NB4 (cell line): Measurements from ENCODE around the gene MICU2.

Source experiments
- DNase-seq: peaks from one replicate; pipeline ENCODE4 v3.0.0; 2010; ENCODE audit warnings: low read depth
- H3K4me3 ChIP-seq: one replicate; pipeline ENCODE4 v1.5.1; 2011; ENCODE audit warnings: mild to moderate bottlenecking, low read depth, low read length, moderate library complexity
- MYC ChIP-seq: IDR thresholded peaks from 2 replicates; pipeline ENCODE4 v1.6.1; 2011; ENCODE audit warnings: low read depth, low read length
- POLR2A ChIP-seq: IDR thresholded peaks from 2 replicates; pipeline ENCODE4 v1.6.1; 2011; ENCODE audit warnings: mild to moderate bottlenecking; ENCODE audit not compliant: insufficient read length; ENCODE audit errors: extremely low read depth
- TF ChIP-seq, protein P1 (sequence below): IDR thresholded peaks from one replicate; pipeline ENCODE4 v1.5.1; 2012; ENCODE audit warnings: low read depth, low read length
- TF ChIP-seq, protein P2 (sequence below): IDR thresholded peaks from 2 replicates; pipeline ENCODE4 v1.6.1; 2011; ENCODE audit warnings: low read depth, low read length

MICU2 gene

DNA sequence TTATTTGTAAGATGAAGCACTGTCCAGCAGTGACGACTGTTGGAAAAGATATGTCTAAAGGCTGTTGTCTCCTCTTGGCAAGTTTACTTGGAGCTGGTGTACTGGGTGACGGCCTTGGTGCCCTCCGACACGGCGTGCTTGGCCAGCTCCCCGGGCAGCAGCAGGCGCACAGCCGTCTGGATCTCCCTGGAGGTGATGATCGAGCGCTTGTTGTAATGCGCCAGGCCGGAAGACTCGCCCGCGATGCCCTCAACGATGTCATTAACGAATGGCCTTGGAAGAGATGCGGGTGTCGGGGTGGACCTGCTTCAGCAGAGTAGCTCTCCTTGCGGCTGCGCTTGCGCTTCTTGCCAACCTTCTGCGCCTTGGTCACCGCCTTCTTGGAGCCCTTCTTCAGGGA lies 120.2 kb downstream of the MICU2 start:
- TF ChIP-seq MYC: no peak
- TF ChIP-seq, protein P1, sequence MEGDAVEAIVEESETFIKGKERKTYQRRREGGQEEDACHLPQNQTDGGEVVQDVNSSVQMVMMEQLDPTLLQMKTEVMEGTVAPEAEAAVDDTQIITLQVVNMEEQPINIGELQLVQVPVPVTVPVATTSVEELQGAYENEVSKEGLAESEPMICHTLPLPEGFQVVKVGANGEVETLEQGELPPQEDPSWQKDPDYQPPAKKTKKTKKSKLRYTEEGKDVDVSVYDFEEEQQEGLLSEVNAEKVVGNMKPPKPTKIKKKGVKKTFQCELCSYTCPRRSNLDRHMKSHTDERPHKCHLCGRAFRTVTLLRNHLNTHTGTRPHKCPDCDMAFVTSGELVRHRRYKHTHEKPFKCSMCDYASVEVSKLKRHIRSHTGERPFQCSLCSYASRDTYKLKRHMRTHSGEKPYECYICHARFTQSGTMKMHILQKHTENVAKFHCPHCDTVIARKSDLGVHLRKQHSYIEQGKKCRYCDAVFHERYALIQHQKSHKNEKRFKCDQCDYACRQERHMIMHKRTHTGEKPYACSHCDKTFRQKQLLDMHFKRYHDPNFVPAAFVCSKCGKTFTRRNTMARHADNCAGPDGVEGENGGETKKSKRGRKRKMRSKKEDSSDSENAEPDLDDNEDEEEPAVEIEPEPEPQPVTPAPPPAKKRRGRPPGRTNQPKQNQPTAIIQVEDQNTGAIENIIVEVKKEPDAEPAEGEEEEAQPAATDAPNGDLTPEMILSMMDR: no peak
- TF ChIP-seq POLR2A: no peak
- TF ChIP-seq, protein P2, sequence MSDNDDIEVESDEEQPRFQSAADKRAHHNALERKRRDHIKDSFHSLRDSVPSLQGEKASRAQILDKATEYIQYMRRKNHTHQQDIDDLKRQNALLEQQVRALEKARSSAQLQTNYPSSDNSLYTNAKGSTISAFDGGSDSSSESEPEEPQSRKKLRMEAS: no peak
- H3K4me3 ChIP-seq: no peak overlapping the region
- no peak for DNase-seq

DNA sequence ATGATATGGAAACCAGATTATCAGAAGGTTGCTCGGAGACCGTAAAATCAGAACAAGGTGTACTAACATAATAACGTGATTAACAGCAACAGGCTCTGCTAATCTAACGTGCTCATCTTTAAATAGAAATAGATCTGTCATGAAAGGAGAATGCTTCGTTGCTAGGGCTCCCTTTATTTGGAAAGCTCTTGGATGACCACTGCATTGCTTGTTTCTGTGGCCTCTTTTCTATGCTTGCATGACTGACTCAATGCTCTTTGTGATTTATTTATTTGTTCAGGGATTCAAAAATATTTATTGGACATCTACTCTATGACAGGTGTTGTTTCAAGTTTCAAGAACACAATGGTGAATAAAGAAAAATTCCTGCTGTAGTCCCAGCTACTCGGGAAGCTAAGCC lies 122.6 kb downstream of the MICU2 start:
- no peak overlapping the region for H3K4me3 ChIP-seq
- DNase-seq: no peak
- TF ChIP-seq, protein P2: no peak
- no peak for TF ChIP-seq POLR2A
- no peak for TF ChIP-seq MYC
- TF ChIP-seq, protein P1: no peak

DNA sequence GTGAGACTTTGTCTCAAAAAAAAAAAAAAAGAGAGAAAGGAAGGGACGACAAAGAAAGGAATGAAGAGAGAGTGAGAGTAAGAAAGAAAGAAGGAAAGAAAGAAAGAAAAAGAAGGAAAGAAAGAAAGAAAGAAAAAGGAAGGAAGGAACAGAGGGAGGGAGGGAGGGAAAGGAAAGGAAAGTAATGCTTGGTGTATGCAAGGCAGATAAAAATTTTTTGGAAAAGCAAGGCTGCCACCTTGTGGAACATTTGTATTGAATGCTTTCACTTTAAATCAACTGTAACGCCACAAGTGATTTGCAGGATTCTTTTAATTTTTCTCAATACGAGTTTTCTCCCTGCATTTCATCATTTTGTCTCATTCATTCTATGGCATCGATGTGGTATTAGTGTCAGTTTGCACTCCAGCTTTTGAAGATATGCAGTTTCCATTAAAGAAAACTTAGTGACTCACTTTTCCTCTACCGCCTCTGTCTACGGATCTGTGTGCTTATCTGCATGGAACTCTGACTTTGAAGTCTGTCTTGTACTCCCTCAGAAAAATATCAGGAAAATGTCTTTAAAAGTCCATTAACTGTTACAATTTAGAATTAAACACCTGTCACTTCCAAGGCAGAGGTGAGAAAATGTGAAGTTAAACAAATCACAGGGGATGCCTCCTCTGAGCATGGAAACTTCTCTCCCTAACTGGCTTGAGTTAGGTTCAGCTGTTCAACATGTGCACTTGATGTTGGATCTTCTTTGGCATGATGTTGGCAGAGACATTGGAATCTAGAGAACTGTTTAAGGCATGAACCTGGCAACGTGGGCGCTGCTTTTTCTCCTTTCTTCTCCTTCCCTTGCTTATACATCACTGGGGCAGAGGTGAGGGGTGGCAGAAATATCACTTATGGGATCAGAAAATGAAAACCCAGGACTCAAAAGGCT lies 124.8 kb downstream of the MICU2 start:
- TF ChIP-seq MYC: no peak
- no peak for TF ChIP-seq POLR2A
- TF ChIP-seq, protein P2: no peak
- TF ChIP-seq, protein P1: peak; percentile 9
- H3K4me3 ChIP-seq: no peak overlapping the region
- DNase-seq: peak; percentile 83

DNA sequence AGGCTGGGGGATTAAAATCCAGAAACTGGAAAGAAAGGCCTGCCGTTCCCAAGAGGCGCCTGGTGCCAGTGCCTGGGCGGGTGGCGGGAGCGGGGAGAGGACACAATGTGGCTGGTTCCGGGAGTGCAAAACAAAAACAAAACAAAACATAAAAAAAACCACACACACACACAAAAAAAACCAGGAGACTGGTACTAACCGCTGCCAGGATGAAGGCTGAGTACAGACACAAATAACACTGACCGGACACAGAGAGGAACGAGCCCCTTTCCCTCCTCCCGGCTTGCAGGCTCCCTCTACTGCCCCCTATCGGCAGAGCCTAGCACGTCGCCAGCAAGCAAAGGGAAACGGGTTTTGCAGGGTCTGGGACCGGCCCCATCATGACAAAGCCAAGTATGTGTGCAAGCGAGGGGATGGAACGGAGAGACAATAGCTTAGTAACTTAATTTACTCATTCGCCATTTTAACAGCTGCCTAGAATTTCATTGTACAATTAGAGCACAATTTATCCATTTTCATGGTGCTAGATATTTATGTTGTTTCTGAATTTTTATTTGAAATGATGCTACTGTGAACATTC lies 127.0 kb downstream of the MICU2 start:
- TF ChIP-seq POLR2A (no peak), MYC (0 out of 2 replicates have a peak, but pooled peaks have one; percentile 19)
- TF ChIP-seq, protein P2: peak; percentile 44; the same call in 1 of the 2 replicates
- TF ChIP-seq, protein P1: peak; percentile 97
- peak; percentile 94 for DNase-seq

DNA sequence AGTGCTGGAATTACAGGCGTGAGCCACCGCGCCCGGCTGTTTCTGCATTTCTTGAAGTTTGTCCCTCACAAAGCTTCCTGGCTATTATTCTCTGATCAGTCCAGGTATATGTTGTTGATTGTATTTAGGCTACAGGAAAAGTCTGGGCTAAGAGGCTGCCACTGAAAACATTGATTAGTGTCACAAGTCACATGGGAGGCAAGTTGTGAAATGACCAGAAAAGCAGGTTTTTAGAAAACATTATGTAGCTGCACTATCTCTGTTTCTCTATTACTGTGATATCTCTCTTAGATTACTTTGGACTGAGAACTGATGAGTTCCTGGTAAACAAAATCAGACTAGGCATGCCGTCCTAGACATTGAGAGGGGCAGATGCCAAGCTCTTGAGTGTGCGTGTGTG lies 128.9 kb downstream of the MICU2 start:
- TF ChIP-seq, protein P1: no peak
- TF ChIP-seq, protein P2: no peak
- no peak for TF ChIP-seq MYC
- TF ChIP-seq POLR2A: no peak
- DNase-seq: no peak
- H3K4me3 ChIP-seq: no peak overlapping the region

More for the DNA sequence above, 127.0 kb downstream of the MICU2 start:
- peak overlapping the region; percentile 16 for H3K4me3 ChIP-seq
